CD4-positive, alpha-beta T cell treated with Interleukin-2 at 100 ng/mL for 4 hours (primary cell): Measurements from ENCODE around the gene ABCC3.

Experiments
- DNase-seq: peaks from one replicate; pipeline ENCODE4 v3.0.0-alpha.2; 2020; ENCODE audit warnings: low spot score

The ABCC3 gene

DNA sequence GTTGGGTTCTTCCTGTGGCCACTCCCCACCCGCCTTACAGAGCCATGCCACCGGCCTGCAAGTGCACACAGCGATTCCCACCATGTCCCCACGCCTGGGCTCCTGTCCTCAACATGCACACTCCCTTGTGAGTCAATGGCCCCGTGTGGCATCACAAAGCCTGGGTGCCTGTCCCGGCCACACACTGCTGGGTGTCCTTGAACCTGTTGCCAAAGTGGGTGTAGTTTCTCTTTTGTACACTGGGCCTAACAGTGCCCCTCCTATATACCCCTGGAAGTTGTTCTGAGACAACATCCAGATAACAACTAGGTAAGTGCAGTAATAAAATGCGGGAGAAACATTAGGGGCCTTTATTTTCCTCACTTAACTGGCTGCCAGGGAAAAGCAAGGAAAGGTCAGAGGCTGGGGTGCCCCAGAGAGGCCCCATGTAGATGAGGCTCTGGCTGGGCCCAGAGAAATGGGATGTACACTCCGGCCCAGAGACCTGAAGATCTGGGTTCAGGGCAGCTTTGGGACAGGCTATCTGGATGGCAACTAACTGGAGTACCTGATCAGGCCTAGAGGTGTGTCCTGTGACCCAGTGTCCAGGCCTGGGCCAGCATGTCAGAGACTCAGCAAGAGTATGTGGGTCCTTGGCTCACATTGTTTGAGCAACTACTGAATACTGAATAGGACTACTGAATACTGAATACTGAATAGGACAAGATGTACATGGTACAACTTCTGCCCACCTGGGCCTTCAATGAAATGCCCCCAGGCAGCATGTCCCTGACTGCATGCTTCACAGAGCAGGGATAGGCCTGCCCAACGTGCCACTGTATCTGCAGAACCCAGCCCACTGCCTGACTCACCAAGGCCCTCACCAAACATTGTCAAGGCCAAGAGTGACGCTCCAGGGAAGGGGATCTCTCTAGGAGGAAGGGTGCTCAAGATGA is 8.3 kb downstream of the ABCC3 start:
- no peak for DNase-seq

DNA sequence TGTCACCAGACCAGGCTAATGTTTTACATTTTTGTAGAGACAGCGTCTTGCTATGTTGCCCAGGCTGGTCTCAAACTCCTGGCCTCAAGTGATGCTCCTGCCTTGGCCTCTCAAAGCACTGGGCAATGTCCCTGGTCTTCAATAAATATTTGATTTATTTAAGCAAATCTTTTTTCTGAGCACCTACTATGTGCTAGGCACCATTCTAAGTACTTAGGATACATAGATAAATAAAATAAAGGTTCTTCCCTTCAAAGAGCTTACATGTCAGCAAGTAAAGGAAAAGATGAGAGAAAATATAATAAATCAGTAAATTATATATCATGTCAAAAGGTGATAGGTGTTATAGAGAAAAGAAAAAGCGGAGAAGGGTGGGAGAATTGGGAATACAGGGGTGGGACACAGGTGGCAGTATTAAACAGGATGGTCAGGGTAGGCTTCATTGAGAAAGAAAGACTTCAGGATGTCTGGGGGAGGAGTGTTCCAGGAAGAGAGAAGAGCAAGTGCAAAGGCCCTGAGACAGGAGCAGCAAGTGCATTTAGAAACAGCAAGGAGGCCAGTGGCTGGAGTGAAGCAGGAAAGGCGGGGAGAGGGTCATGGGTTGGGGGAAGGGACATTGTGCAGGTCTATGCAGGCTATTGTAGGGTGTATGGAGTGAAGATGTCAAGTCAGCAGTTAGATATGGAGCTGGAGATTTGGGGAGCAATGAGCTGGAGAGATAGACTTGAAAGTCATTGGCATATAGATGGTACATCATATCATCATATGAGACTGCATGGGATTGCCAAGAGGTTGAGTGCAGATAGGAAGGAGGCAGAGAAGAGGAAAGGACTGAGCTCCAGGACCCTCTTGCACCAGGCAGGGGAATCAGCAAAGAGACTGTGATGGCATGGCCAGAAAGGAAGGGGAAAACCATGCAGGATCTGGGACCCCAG is 11.3 kb downstream of the ABCC3 start:
- DNase-seq, result no peak

DNA sequence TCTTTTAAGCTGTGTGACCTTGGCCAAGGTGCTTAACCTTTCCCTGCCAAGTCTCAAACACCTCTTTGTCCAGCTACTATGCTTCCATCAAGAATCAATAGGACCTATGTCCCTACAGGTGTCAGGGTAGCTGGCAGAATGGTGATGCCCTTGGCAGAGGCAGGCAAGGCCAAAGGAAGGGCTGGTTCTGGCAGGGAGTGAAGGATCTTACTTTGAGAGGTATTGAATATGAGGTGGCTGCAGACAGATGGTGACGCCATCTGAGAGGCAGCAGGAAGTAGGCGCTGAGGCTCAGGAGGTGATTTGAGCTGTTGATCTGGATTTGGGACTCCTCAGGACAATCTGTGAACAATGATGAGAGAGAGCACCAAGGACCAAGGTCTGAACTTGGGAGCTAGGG is 12.5 kb downstream of the ABCC3 start:
- no peak for DNase-seq

DNA sequence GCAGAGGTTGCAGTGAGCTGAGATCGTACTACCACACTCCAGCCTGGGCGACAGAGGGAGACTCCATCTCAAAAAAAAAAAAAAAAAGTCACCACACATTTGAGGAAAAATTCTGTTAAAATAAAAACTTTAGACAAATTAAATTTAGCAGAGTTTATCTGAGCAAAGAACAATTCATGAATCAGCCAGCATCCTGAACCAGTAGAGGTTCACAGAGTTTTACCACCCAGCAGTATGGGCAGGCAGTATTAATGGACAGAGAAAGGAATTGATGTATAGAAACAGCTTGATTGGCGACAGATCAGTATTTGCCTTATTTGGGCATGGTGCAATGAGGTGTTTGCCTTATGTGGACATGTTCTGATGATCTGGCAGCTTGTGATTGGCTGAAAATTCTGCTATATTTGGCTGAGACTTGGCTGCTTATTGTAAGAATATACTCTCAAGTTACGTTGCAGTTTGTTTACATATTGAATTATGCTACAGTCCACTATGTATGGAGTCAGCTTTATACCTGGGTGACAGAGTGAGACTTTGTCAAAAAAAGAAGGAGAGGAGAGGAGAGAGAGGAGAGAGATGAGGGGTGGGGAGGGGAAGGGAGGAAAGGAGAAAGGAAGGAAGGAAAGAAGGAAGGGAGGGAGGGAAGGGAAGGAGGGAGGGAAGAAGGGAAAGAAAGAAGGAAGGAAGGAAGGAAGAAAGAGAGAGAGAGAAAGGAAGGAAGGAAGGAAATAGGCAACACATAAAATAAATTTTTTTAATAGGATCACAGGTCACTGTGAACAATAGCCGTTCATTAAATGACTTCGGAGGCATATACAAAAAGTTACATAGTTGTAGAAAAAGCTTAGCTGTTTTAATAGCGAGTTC is 14.6 kb downstream of the ABCC3 start:
- no peak for DNase-seq

DNA sequence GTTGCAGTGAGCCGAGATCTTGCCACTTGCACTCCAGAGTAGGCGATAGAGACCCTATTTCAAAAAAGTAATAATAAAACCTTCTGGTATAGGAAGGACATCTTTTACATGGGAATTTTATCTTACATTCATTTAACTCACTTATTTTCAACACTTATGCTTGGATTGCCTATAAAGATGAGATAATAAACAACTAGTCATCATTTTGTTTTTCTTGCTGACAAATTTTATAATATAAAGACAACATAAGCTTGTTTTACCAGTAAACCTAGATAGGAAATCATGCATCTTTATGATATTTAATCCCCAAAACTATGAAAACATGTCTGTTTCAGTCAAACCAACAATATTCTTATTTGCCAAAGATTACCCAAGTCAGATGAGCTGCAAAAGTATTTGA is 17.0 kb downstream of the ABCC3 start:
- no peak for DNase-seq

DNA sequence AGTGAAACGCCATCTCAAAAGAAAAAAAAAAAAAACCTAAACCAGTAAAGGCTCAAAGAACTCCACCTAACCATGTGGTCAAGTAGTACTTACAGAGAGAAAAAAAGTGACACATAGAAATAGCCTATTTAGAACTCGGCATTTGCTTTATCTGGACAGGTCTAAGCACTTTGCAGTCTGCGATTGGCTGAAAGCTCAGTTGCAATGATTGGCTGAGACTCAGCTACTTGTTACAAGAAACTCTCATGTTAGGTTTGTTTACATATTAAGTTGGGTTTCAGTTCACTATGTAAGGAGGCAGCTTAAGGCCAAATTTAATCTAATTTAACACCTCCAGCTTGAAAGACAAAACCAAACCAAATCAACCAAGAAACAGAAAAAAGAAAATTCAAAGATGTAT is 19.1 kb downstream of the ABCC3 start:
- no peak for DNase-seq

DNA sequence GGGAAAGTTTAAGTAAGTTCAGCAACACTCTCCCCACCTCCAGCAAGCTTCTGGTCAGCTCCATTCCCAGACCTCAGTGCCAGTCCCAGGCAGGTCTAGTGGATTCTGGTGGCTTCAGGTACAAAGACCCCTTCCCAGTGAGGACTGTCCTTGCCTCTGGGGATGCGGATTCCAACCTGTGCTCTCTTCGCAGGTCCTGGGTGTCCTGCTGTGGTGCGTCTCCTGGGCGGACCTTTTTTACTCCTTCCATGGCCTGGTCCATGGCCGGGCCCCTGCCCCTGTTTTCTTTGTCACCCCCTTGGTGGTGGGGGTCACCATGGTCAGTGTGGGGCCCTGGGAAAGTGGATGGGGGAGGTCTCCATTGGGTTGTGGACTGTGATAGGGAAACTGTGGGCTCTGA is 21.8 kb downstream of the ABCC3 start:
- no peak for DNase-seq

DNA sequence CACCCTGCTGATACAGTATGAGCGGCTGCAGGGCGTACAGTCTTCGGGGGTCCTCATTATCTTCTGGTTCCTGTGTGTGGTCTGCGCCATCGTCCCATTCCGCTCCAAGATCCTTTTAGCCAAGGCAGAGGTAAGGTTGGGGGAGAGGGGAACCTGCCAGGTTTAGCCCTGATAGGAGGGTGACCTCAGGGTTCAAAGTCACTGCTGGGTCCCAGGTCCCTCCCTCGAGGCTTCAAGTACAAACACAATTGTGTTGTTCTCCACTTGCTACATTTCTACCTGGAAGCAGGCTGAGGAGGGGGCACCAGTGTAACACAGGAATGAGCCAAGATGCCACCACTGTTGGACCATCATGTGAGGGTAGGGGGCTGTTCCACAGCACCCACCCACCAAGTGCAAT is 22.4 kb downstream of the ABCC3 start:
- DNase-seq, result no peak

DNA sequence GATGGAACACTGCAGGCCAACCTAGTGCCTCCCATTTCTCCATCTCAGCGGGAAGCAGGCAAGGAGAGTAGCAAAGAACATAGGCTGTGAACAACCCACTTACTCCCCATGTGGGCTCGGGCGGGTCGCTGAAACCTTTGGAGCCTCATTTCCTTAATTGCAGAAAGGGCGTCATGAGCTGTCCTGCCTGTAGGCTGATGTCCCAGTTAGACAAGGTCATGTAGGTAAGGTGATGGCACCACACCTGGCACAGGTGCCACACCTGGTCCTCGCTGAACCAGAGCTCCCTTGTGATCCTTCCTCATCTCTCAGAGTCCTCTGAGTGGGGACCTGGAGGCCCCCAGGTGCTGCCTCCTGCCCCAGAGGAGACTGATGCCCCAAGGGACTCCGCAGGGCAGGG is 22.9 kb downstream of the ABCC3 start:
- DNase-seq, result no peak

DNA sequence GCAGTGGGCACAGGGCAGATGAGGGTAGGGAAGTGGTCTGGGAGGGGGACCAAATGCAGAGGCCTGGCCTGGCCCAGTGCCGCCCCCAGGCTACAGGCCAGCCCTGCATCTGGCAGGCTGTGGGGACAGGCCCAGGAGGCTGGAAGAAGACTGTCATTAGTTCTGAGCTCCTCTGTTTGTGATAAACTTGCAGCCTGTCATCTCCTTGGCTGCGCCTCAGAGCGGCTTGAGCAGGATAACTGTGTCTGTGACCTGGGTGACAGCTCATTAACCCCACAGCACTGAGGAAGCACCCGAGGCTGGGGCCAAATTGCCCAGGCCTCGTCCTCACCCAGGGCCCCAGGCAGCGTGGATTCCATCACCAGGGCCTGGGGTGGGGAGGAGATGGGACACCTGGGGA is 23.9 kb downstream of the ABCC3 start:
- no peak for DNase-seq

DNA sequence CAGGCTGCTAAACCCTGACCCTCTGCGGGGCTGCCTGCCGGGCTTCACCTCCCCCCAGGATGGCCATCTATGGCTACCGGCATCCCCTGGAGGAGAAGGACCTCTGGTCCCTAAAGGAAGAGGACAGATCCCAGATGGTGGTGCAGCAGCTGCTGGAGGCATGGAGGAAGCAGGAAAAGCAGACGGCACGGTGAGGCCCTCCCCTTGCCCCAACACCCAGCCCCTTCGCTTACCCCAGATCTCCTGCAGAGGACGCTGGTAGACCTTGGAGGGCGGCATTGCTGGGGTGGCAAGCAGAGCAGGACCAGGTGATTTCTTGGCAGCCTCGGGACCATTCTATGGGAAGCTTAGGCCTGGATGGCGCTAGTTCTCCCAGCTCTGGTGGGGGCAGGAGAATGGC is 24.5 kb downstream of the ABCC3 start:
- DNase-seq, result no peak

DNA sequence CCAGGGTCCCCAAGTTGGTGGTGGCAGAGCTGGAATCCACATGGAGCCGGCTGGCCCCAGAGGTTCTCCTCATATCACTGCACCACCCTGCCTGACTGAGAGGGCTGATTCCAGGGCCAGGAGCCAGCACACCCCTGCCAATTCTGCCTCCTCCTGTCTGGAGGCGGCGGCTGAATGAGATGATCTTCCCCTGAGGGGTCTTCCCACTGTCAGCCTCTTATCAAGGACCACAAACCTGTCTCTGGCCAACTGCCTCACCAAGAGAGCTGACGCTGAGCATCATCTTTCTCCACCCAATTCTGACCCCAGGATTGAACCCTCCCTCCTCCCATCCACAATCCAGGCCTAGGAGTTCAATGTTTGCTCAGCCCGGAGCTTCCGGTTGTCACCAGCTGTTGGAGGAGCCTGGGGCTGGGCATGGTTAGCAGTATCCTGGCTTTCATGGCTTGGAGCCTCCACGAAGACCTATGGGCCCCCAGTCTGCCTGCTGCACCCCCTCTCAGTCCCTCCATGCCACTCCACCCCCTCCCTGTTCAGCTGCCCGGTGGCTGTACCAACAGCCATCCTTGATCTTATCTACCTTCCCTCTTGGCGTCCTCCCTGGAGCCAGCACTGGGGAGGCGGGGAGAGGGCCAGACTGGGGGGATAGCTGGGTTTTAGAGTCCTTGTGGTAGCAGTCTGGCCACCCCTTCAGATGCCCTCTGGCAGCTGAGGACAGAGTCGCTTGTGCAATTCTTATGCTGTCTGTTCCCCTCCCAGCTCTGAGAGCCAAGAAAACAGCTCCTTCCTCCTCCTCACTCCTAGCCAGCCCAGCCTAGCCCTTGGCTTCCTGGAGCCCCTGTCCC is 25.6 kb downstream of the ABCC3 start:
- DNase-seq, result no peak

DNA sequence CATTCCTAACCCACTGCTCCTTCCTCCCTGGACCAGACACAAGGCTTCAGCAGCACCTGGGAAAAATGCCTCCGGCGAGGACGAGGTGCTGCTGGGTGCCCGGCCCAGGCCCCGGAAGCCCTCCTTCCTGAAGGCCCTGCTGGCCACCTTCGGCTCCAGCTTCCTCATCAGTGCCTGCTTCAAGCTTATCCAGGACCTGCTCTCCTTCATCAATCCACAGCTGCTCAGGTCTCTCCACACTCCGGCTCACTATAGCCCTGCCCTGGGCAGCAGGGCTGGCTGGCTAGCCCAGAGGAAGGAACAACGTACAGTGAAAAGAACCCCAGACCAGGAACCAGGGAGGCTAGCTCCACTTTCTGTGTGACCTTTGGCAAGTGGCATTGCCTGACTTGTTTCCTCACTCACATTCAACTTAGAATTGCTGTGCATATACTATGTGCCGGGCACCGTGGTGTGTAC is 26.2 kb downstream of the ABCC3 start:
- no peak for DNase-seq

DNA sequence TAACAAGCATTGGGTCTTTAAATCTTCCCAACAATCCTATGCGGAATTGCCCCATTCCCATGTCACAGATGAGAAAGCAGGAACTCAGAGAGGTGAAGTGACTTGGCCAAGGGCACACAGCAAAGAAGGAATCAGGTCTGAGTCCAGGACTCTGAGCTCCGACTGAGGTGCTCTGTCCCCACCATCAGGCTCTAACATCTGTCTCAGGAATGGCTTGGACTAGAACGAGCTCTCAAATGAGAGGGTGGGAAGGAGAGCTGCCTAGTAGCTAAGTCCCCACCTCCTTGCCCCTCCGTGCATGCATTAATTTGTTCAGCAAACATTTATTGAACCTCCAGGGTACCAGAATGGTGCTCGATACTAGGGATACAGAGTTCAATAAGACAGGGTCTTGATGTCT is 26.7 kb downstream of the ABCC3 start:
- no peak for DNase-seq

DNA sequence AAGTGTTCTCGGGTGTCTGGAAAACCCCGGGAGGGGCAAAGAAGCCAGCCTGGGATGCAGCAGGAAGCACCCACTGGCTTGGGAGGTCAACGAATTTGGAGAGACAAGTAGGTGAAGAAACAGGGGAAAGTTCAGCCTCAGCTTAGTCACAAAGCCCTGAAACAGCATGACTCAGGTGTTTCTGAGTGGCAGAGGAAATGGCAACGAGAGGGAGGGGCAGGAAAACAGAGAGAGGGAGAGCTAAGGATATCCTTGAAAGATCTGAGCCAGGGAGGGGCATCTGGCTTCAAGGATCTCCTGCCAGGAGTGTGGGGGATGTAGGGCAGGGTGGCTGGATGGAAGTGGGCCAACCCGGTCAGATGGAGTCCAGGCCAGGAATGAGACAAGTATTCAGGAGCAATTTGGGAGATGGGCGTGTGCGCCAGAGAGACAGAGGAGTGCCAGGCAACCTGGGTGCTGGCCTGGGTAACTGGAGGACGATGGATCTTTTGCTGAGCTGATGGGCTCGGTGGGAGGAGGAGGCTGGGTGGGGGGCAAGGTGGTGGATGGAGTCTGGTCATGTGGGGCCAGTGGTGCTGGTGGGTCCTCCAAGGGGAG is 27.2 kb downstream of the ABCC3 start:
- peak; percentile 2 for DNase-seq

DNA sequence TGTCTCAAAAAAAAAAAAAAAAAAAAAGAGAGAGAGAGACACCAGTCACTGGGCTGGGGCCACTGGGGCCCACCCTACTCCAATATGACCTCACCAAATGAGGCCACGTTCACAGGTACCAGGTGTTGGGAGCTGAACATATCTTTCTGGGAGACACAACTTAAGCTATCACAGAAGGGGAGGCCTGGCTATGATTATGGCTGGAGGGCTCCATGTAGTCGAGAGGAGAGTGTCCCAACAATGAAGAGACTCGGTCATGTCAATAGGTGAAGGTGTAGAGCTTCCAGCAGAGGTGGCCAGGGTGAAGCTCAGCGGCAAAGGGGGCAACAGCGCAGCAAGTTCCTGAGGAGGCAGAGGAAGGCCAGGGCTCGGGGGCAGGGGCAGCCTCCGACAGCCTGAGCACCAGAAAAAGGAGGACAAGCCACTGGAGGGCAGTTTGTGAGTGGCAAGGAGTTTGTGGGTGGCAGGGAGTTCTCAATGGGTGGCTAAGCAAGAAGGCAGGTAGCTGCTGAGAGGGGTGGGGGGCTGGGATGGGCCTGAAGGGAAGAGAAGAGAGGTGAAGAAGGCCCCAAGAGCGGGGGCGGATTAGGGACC is 28.0 kb downstream of the ABCC3 start:
- DNase-seq, result no peak

DNA sequence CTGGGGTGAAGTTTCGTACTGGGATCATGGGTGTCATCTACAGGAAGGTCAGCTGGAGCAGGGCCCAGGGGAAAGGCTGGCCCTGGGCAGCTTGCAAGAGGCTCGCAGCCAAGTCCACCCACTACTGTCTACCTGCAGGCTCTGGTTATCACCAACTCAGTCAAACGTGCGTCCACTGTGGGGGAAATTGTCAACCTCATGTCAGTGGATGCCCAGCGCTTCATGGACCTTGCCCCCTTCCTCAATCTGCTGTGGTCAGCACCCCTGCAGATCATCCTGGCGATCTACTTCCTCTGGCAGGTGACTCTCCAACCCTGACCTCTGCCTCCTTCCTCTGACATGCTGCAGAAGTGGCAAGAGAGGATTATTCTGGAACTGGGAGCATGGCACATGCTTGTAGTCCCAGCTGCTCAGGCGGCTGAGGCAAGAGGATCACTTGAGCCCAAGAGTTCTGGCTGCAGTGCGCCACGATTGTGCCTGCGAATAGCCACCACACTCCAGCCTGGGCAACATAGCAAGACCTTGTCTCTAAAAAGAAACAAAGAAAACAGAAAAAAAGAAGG is 29.2 kb downstream of the ABCC3 start:
- no peak for DNase-seq

DNA sequence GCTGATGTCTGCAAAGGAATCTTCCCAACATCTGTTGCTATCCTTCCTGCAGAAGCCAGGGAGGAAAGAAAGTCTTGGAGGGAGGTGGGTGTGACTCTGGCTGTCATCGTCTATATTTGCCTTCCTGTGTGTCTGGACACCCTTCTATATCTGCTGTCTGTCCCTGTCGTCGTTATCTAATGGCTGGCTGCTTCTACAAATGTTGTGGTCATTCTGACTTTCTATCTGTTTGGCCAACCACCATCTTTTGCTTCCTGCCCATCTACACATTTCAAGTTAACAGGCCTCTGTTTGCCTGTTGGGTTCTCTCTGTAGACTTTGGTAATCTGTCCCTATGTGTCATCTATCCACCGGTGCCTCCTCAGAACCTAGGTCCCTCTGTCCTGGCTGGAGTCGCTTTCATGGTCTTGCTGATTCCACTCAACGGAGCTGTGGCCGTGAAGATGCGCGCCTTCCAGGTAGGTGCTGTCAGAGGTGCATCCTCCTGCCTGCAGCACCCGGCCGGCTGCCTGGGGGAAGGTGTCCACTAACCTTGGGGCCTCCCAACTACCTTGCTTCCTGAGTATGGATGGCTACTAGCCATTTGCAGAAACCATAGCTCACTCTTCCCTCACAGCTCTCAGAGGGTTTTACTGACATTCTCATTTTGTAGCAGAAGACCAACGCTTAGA is 30.2 kb downstream of the ABCC3 start:
- DNase-seq, result no peak

DNA sequence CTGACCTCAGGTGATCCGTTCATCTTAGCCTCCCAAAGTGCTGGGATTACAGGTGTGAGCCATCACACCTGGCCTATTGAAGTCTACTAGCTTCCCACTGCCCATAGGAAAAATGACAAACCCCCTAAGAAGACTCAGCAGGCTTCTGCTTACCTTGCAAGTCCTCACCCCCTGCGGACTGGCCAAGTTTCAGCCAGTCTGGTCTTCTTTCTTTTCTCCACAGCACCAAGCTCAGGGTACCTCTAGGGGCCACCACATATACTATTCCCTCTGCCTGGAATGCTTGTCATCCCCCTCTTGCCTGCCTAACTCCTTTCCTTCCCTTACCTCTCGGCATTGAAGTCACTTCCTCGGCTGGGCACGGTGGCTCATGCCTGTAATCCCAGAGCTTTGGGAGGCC is 31.2 kb downstream of the ABCC3 start:
- no peak for DNase-seq
